GM12865 (cell line): ENCODE results near the gene TRABD2B.

ENCODE experiments used
- DNase-seq: peaks from one replicate; pipeline ENCODE4 v3.0.0; 2010; ENCODE audit warnings: low read depth
- H3K4me3 ChIP-seq: 2 replicates; pipeline ENCODE4 v1.5.1; 2011; ENCODE audit warnings: mild to moderate bottlenecking, low read depth, low read length, control low read depth
- TF ChIP-seq, protein P1 (sequence below): IDR thresholded peaks from 2 replicates; pipeline ENCODE4 v1.5.1; 2011; ENCODE audit warnings: low read length, control low read depth, low read depth, inconsistent platforms; ENCODE audit not compliant: insufficient read depth; ENCODE audit errors: missing control alignments

Gene TRABD2B

DNA sequence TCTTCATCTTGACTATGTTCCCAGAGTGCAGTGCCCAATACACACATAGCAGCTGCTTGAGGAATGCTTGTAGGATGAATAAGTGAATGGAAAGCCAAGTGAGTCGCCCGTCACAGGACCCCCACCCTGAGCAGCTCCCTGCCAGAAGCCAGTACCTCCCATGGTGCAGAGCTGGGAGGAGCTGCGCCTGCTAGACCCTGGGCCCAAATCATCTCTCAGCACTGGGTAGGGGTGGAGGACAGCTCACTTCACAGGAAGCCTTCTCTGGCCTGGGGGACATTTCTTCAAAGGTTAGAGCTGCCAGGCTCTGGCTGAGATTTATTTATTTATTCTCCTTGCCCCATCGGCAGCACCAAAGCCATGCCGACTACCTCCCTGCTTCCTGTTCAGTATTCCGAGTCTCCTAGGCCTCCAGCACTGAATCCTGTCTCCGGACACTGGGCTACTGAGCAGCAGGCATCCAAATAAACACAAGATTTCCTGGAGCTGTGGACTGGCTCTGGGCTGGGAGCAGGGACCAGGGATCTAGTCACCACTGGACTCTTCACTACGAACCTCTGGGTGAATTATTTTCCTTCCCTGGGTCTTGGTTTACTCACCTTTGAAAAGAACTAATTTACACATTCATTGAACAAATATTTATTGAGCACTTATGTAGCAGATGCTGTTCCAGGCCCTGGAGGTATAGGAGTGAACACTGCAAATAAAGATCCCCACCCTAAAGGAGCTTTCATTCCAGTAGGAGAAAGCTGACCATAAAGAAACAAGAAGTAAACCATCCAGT lies 187.7 kb downstream of the TRABD2B start:
- DNase-seq: no peak
- no peak overlapping the region for H3K4me3 ChIP-seq
- TF ChIP-seq, protein P1, sequence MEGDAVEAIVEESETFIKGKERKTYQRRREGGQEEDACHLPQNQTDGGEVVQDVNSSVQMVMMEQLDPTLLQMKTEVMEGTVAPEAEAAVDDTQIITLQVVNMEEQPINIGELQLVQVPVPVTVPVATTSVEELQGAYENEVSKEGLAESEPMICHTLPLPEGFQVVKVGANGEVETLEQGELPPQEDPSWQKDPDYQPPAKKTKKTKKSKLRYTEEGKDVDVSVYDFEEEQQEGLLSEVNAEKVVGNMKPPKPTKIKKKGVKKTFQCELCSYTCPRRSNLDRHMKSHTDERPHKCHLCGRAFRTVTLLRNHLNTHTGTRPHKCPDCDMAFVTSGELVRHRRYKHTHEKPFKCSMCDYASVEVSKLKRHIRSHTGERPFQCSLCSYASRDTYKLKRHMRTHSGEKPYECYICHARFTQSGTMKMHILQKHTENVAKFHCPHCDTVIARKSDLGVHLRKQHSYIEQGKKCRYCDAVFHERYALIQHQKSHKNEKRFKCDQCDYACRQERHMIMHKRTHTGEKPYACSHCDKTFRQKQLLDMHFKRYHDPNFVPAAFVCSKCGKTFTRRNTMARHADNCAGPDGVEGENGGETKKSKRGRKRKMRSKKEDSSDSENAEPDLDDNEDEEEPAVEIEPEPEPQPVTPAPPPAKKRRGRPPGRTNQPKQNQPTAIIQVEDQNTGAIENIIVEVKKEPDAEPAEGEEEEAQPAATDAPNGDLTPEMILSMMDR: no peak

DNA sequence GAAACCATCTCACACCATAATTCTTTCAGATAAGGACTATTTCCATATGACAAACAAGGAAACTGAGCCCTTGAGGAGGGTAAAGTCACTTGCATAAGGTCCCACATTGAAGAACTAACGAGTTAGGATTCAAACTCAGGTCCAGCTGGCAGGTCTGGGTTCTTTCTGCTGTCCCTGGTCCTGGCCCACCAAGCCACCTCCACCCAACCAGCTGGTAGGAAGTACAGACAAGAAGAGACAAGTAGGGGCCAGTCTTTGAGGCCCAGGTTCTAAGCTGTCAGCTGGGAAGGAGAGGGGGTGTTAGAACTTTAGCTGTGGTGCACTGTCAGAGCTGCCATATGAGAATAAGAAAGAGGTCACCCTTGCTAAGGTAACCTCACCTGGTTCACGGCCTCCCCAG lies 188.6 kb downstream of the TRABD2B start:
- no peak overlapping the region for H3K4me3 ChIP-seq
- TF ChIP-seq, protein P1: no peak
- DNase-seq: no peak

DNA sequence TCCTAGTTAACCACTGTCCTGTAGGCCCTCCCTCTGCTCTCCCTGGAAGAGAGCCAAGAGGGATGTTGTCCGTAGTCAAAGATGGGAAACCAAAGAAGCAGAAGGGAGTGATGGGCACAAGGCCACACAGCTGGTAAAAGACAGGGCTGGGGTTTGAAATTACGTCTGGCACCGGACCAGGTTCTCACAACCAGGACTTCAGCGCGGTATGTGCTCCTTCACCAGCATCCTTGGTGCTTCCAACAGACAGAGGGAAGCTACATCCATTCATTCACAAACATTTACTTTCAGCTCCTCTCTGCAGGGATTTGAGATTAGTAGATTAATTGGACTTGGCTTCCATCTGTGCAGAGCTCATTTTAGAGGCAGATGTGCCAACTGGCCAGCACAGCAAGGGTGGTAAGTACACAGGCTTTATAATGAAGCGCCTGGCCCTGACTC lies 191.2 kb downstream of the TRABD2B start:
- no peak overlapping the region for H3K4me3 ChIP-seq
- TF ChIP-seq, protein P1: no peak
- DNase-seq: no peak

DNA sequence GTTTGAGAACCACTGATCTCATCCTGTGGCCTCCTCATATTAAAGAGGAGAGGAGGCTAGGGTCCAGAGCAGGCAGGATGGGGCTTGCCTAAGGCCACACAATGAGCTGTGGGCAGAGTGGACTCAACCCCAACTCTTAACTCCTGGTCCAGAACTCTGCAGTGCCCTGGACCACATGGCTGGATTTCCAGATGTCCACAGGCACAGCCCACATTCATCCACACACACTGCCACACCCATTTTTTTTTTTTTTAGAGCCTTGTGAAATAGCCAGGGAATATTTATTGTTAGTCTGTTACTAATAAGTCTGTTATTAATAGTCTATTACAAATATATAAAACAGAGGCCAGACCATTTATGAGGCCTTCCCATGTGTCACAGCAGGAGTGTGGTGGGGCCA lies 192.2 kb downstream of the TRABD2B start:
- DNase-seq: no peak
- H3K4me3 ChIP-seq: no peak overlapping the region
- TF ChIP-seq, protein P1: no peak

DNA sequence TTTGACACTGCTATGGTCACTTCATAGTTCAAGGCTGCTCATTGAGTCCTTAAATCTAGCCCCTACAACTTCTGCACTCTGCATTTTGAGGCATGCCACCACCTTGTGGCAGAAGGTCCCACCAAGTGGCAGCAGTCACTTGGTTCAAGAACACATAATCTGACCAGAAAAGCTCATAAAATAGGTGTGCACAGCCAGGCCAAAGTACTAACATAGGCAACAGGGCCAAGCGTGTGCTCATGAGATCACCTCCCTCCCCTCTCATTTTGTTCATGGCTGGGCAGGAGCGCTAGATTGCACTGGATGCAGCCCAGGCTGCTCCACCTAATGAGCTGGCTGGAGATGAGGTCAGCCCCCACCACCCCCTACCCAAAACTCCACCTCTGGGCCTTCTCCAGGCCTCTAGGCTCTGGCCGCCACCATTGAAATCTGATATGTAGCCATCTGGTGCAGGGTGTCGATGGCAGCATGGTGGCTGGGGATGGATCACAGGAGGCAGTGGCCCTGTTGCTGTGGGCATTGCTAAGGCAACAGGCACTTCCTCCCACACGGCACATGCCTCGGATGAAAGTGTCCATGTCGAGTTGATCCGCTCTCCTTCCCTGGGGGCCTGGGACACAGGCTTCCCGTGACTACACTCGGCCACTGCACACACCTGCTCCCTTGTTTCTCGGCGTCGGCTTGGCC lies 193.2 kb downstream of the TRABD2B start:
- TF ChIP-seq, protein P1: no peak
- no peak overlapping the region for H3K4me3 ChIP-seq
- DNase-seq: no peak

DNA sequence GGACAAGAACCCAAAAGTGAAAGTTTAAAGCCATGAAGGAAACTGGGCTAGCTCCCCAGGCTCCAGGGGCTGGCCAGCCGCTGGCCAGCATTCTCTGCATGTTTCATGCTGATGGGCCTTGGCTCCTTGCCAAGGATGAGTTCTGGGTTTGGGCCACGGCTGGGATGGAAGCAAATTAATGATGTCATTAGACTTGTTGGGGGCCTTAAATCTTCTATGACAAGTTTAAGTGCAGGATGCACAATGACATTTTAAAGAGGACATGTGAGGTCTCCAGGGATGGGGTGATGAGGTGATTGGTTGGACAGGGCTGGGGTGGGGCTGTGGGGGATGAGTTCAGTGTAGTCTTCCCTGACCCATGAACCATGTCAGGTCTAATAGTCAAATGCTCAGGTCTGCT lies 199.6 kb downstream of the TRABD2B start:
- DNase-seq: no peak
- no peak overlapping the region for H3K4me3 ChIP-seq

More for the DNA sequence above, 199.6 kb downstream of the TRABD2B start:
- TF ChIP-seq, protein P1: no peak
